A172 (cell line): Measurements from ENCODE around the gene RAB3D. TPM values are rescaled to one million over a fixed set of nuclear protein-coding genes. Genes with fewer than 3 reads are reported as not detected.
"Not testable (repeated sequence)": the region's sequence is repeated elsewhere in the genome, so short reads cannot be mapped to it uniquely, and the experiment has no call there.

ENCODE experiments used
- DNase-seq: peaks from one replicate; pipeline ENCODE4 v3.0.0-alpha.2; 2015; ENCODE audit warnings: low spot score
- total RNA-seq: library from RNA; depleted of rRNA; stranded (reverse); fragments of >200 nt; shearing (Covaris generic); gene quantifications from 2 replicates; pipeline ENCODE4 v1.2.3, GENCODE V29; 2014

The RAB3D gene
- total RNA-seq, 1 experiment from 2014 or later, result 1.3 TPM

GRCh38 chr19:11338569-11339253, 746 bp downstream of the RAB3D start:
- no peak for DNase-seq

- DNase-seq, result no peak
Measured at GRCh38 chr19:11338121-11338520, 1.3 kb downstream of the RAB3D start.

GRCh38 chr19:11337080-11337479, 2.4 kb downstream of the RAB3D start:
- DNase-seq, result no peak

DNA sequence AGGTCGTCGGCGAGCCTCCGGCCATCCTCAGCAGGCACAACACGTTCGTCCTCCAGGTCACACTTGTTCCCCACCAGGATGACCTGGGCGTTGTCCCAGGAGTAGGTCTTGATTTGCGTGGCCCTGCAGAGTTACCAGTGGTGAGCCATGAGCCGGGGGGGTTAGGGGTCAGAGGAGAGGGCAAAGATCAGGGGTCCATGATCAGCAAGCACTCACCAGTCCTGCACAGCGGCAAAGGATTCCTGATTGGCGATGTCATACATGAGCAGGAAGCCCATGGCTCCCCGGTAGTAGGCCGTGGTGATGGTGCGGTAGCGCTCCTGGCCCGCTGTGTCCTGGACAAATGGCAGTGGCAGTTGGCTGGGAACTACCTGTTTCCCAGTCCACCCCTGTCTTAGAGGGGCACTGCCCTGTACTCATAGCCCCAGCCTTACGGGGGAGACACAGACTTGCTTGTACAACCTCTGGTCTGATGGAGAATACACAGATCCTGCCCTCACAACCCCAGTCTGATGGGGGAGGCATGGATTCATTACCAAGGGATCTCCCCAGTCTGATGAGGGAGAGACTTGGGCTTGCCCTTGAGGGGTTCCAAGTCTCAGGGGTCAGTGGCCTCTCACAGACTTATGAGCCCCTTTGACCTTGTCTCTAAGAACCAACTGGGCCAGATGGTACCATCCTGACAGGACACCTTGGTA, 3.9 kb downstream of the RAB3D start:
- no peak for DNase-seq

DNA sequence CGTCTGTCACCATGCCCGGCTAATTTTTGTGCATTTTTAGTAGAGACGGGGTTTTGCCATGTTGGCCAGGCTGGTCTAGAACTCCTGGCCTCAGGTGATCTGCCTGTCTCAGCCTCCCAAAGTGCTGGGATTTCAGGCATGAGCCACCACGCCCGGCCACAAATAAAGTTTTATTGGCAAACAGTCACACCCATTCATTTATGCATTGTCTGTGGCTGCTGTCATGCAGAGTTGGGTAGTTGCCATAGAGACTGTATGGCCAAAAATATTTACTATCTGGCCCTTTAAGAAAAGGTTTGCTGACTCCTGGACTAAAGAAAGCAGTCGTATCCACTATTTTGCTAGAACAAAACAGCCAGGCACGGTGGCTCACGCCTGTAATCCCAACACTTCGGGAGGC, 5.6 kb downstream of the RAB3D start:
- DNase-seq, result peak; percentile 35

DNA sequence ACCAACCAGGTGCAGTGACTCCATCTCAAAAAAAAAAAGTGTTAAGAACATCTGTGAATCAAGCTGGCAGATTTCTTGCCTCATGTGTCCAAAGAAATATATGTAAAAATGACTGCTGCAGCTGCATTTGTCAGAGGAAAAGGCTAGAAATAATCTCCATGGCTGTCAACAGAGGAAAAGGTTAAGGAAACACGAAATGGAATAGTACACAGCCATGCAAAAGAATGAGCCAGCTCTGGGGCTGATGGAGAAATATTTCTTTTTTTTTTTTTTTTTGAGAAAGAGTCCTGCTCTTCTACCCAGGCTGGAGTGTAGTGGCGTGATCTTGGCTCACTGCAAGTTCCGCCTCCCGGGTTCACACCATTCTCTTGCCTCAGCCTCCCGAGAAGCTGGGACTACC, 6.6 kb downstream of the RAB3D start:
- DNase-seq, result no peak

DNA sequence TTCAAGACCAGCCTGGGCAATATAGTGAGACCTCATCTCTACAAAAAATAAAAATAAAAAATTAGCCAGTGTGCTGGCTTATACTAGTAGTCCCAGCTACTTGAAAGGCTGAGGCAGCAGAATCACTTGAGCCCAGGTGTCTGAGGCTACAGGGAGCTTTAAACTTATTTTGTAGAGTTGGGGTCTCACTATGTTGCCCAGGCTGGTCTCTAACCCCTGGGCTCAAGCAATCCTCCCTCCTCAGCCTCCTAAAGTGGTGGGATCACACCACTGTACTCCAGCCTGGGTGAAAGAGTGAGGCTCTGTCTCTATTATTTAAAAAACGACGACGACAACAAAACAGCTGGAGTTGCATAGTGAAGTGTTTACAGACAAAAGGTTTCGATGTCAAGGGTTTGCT, 8.0 kb downstream of the RAB3D start:
- no peak for DNase-seq

GRCh38 chr19:11330127-11330526, 9.3 kb downstream of the RAB3D start:
- no peak for DNase-seq

GRCh38 chr19:11325544-11325943, 13.9 kb downstream of the RAB3D start:
- DNase-seq, result no peak

DNA sequence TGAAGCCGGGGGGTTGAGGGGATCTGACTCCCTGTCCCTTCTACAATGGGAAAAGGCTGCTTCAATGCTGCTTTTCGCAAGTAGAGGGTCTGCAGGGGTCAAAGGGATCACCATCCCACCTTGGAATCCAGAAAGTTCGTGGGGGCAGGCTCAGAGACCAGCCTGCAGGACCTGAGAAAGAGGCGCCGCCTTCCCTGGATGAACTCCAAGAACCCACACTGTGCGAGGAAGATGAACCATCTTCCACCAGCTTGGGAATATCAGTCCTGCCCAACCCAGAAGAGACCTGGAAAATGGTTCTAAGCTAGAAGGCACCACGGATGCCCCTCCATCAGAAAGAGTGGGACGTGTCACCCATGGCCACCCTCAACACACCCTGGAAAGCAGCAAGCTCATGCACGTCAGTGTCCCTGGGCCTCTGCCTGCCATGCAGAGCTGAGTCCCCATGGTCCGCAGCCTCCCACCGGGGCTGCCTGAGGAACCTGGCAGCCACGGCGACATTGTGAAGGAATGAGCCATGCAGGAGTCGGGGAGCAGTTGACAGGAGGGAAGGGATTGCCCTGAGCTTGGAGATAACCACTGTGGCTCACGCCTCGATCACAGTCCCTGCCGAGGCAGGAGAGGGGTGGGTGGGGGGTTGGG, 14.6 kb downstream of the RAB3D start:
- DNase-seq, result no peak

DNA sequence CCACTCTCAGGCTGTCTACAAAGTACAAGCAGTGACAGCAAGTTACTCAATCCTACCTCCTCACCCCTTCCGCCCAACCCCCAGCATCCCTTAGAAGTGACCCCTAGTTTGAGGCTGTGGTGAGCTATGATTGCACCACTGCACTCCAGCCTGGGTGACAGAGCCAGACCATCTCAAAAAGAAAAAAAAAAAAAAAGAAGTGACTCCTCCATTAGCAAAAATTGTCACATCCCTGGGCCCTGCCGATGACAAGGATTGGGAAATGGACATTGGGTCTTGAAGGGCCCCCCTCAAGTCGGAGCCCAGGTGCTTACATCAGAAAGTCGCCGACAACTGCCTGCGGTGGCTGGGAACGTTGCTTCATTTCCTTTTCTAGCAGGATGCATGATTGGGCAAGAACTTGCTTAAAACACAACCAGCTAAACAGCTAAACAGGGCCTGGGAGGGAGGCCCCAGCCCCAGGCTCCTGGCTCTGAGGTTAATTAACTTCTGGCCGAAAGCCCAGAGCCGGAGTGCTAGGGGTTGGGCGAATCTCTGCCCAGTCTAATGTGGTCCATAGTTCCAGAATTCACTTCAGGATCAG, 15.3 kb downstream of the RAB3D start:
- DNase-seq, result peak; percentile 91

DNA sequence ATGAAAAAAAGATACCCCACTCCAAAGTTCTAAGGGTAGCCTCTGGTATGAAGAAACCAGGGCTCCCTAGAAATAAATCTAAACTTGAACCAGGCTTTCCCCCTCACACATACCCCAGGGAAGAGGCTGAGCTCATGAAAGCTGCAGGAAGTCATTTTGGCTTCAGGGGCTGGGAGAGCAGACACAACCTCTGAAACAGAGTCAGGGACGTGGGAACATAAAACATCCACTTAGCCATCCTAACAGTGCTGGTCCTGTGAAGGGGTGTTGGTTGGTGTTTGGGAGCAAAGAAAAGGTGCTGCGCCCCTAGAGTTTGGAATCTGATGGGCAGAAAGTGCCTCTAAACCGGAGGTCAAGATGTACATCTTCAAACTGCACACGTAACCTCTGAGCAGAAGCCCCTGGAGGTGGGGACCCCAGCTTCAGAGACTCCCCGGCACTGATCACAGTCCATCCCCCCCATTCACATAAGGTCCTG, 15.8 kb downstream of the RAB3D start:
- no peak for DNase-seq

DNA sequence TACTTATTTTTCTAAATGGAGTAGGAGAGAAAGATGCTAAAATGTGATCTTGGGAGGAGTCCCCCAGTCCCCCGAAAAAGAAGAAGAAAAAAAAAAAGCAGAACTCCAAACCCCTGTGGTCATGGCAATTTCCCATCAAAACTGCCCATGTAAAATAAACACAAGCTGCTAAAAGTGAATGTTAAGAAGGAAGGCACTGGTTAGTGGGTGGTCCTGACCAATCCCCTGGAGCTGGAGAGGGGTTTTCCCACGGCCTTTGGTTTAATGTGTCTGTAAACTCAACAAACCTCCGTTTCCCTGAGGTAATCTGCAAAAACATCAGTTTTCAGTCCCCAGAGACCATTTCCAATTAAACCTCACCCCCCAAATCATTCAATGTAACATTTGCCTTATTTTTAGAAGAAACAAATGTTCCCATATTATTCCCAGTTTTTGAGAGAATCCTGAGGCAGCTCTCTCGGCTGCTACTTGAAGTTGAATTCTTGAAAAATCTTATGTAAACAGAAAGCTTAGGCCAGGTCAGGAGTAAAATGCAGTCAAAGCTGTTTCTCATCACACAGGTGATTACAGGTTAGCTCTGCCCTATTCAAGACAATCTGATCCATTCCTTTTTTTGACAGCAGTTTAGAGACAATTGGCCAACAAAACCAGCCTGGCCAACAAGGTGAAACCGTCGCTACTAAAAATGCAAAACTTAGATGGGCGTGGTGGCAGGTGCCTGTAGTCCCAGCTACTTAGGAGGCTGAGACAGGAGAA, 17.0 kb downstream of the RAB3D start:
- DNase-seq, result no peak

- DNase-seq, result no peak
Measured at GRCh38 chr19:11321191-11322126, 18.0 kb downstream of the RAB3D start.

- not testable (repeated sequence) for DNase-seq
Measured at GRCh38 chr19:11320278-11320995, 19.0 kb downstream of the RAB3D start.

GRCh38 chr19:11306337-11306736, 33.1 kb downstream of the RAB3D start:
- no peak for DNase-seq

DNA sequence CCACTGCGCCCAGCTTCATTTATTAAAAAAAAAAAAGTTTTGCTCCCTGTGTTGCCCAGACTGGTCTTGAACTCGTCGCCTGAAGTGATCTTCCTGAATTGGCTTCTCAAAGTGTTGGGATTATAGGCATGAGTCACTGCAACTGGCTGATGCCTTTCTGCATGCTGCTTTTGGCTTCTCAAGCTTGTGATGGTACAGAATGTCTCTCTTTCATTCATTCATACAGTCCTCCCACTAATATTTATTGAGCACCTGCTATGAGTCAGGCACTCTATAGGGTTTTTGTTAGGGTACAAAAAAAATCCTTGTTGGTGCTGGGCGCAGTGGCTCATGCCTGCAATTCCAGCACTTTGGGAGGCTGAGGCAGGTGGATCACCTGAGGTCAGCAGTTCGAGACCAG, 34.5 kb downstream of the RAB3D start:
- DNase-seq, result no peak

DNA sequence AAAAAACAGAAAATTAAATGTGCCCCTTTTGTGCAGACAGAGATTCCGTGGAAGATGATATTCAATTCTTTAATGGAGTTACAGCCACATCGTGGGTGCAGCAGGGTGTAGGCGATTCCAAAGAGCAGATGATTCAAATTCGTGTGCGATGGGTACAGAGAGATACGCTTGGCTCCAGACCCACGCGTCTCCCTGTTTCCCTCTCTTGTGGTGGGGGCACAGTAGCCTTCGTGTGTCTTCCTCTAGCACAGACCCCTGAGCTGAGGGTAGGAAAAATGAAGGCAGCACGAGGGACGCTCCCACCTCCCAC, 38.7 kb downstream of the RAB3D start:
- no peak for DNase-seq

- DNase-seq, result no peak
Measured at GRCh38 chr19:11299946-11300810, 39.3 kb downstream of the RAB3D start.
